ENCODE data around the gene PCDH15.

The PCDH15 gene

GRCh38 chr10:54745436-54745835 lies 55.6 kb downstream of the PCDH15 start:
- Histone ChIP-seq H3K27ac (no peak overlapping the region), H3K4me3 (ENCODE audit: low read depth, low read length) (no peak overlapping the region), H3K9me3 (ENCODE audit: severe bottlenecking) (no peaks in the 10 kb centered on the region), H3K27me3 (ENCODE audit: insufficient read depth, low read depth, severe bottlenecking) (no peaks in the 10 kb centered on the region), H3K36me3 (no peaks in the 10 kb centered on the region)
- no peak for TF ChIP-seq CTCF (IDR thresholded peaks at IDR 0.05; ENCODE audit: low read depth, low read length)
- DNase-seq, result no peak

DNA sequence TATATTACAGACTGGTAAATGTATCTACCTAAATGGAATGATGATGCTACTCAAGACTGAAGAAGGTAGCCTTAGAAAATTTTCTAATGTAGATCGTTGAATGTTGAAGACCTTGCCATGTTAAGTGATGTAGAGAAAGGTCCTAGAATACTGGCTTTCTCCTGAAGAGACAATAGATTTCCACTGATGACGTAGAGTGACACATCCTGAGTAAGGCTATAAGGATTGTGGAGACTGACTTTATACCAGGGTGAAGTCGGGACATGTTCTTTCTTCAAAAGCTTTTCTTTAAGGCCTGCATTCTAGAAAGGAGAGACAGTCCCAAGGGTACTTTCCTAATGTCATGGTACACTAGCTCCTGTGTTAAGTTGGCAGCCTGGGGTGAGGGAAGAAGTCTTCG lies 58.6 kb downstream of the PCDH15 start:
- Histone ChIP-seq H3K36me3 (no peaks in the 10 kb centered on the region), H3K4me3 (ENCODE audit: low read depth, low read length) (no peak overlapping the region), H3K9me3 (ENCODE audit: severe bottlenecking) (no peaks in the 10 kb centered on the region), H3K27me3 (ENCODE audit: insufficient read depth, low read depth, severe bottlenecking) (no peaks in the 10 kb centered on the region), H3K27ac (no peak overlapping the region)
- DNase-seq, result no peak
- no peak for TF ChIP-seq CTCF (IDR thresholded peaks at IDR 0.05; ENCODE audit: low read depth, low read length)

- H3K27me3 ChIP-seq (ENCODE audit: insufficient read depth, low read depth, severe bottlenecking), result no peaks in the 10 kb centered on the region
- H3K9me3 ChIP-seq (ENCODE audit: severe bottlenecking), result no peaks in the 10 kb centered on the region
- no peak for DNase-seq
- H3K4me3 ChIP-seq (ENCODE audit: low read depth, low read length), result no peak overlapping the region
- no peaks in the 10 kb centered on the region for H3K36me3 ChIP-seq
- no peak for TF ChIP-seq CTCF (IDR thresholded peaks at IDR 0.05; ENCODE audit: low read depth, low read length)
- no peak overlapping the region for H3K27ac ChIP-seq
These were observed 72.5 kb downstream of the PCDH15 start for GRCh38 chr10:54728511-54728910.

DNA sequence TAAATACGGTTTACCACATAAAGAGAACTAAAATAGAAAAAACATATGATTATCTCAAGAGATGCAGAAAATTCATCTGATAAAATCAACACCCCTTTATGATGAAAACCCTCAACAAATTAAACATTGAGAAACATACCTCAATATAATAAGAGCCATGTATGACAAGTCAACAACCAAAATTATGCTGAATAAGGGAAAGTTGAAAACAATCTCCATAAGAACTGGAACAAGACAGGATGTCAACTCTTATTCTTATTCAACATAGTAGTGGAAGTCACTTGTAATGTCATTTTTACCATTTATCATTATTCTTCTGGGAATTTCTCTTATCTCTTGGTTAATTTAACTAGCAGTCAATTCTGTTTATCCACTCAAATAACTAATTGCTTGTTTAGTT lies 79.0 kb downstream of the PCDH15 start:
- Histone ChIP-seq H3K27me3 (ENCODE audit: insufficient read depth, low read depth, severe bottlenecking) (no peaks in the 10 kb centered on the region), H3K9me3 (ENCODE audit: severe bottlenecking) (no peaks in the 10 kb centered on the region), H3K4me3 (ENCODE audit: low read depth, low read length) (no peak overlapping the region), H3K36me3 (no peaks in the 10 kb centered on the region), H3K27ac (no peak overlapping the region)
- no peak for DNase-seq
- no peak for TF ChIP-seq CTCF (IDR thresholded peaks at IDR 0.05; ENCODE audit: low read depth, low read length)

DNA sequence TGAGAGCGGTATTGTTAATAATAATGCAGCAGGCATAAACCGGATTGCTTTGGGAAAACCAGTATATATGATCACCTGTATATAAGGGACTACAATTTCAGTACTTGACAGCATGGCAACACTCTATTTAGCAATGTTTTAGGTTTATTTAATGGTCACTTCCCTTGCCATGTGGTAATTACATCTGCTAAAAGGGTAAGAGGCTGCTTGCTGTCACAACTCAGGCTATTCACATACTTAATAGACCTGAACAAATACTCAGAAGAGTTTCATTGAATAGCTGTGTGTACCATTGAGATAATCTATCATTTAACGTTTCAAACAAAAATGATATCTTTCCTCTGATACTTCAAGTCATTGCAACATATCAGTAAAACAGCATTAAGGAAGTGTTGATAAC lies 90.1 kb downstream of the PCDH15 start:
- H3K27me3 ChIP-seq (ENCODE audit: insufficient read depth, low read depth, severe bottlenecking), result no peaks in the 10 kb centered on the region
- DNase-seq, result no peak
- H3K9me3 ChIP-seq (ENCODE audit: severe bottlenecking), result no peaks in the 10 kb centered on the region
- no peak for TF ChIP-seq CTCF (IDR thresholded peaks at IDR 0.05; ENCODE audit: low read depth, low read length)
- no peak overlapping the region for H3K27ac ChIP-seq
- no peaks in the 10 kb centered on the region for H3K36me3 ChIP-seq
- H3K4me3 ChIP-seq (ENCODE audit: low read depth, low read length), result no peak overlapping the region

DNA sequence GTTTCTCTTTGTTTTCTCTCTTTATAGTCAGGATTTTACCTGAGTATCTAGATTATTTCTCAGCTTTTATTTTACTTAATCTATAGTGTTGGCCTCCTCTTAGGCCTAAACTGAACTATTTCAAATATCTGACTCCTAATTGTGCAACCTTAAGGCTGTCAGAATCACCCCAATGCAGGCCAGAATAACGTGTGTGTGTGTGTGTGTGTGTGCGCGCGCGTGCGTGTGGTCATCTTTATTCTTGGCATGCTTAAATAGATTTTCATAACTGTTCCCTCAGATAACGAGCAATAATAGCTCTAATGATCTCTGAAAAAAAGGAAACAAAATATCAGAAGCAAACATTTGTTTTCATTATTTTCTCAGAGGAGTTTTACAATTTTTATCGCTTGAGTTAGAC lies 92.4 kb downstream of the PCDH15 start:
- TF ChIP-seq CTCF (IDR thresholded peaks at IDR 0.05; ENCODE audit: low read depth, low read length), result no peak
- H3K27ac ChIP-seq, result no peak overlapping the region
- H3K27me3 ChIP-seq (ENCODE audit: insufficient read depth, low read depth, severe bottlenecking), result no peaks in the 10 kb centered on the region
- no peak for DNase-seq
- H3K9me3 ChIP-seq (ENCODE audit: severe bottlenecking), result no peaks in the 10 kb centered on the region
- H3K4me3 ChIP-seq (ENCODE audit: low read depth, low read length), result no peak overlapping the region
- no peaks in the 10 kb centered on the region for H3K36me3 ChIP-seq
